Panc1 (cell line): Measurements from ENCODE around the gene EPHA3.

Experiments used
- POLR2AphosphoS5 ChIP-seq: IDR thresholded peaks from 2 replicates; pipeline ENCODE4 v1.6.1; 2012; ENCODE audit warnings: mild to moderate bottlenecking, low read depth, low read length, moderate library complexity
- REST ChIP-seq, 2 experiments: IDR thresholded peaks; 2 replicates each; pipeline ENCODE4 v1.6.1; 2011 to 2012; ENCODE audit warnings: low read depth in 2 of 2, control low read depth in 1 of 2, low read length in 1 of 2, mild to moderate bottlenecking in 1 of 2, moderate library complexity in 1 of 2; ENCODE audit not compliant: insufficient read depth in 1 of 2
- SIN3A ChIP-seq: IDR thresholded peaks from 2 replicates; pipeline ENCODE4 v1.6.1; 2012; ENCODE audit warnings: low read depth, mild to moderate bottlenecking, low read length, moderate library complexity, borderline replicate concordance; ENCODE audit not compliant: insufficient read depth
- TCF7L2 ChIP-seq: IDR thresholded peaks from 2 replicates; pipeline ENCODE4 v1.6.1; 2011; ENCODE audit warnings: mild to moderate bottlenecking, low read depth, low read length, inconsistent platforms
- TF ChIP-seq, protein P1 (sequence below): fragments of 450-650 bp; IDR thresholded peaks from 2 replicates; pipeline ENCODE4 v1.5.1; 2017; ENCODE audit warnings: mild to moderate bottlenecking

DNA sequence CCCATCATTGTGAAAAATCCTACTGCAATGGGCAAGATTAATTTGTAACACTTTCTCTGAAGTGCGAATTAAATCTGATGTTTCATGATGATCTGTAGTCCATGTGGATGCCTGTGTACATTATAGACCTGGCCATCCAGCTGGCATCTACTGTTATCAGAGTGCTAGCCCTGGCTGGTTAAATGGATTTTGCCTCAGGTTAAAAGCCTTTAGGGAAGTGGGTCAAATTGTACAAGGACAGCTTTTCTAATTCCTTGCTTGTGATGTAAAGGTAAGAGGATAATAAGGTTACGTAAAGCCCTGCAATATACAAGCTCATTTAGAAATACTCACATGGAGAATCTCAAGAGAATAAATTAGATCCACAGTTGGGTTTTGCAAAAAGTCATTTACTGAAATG is 138.2 kb downstream of the EPHA3 start:
- TF ChIP-seq, protein P1, sequence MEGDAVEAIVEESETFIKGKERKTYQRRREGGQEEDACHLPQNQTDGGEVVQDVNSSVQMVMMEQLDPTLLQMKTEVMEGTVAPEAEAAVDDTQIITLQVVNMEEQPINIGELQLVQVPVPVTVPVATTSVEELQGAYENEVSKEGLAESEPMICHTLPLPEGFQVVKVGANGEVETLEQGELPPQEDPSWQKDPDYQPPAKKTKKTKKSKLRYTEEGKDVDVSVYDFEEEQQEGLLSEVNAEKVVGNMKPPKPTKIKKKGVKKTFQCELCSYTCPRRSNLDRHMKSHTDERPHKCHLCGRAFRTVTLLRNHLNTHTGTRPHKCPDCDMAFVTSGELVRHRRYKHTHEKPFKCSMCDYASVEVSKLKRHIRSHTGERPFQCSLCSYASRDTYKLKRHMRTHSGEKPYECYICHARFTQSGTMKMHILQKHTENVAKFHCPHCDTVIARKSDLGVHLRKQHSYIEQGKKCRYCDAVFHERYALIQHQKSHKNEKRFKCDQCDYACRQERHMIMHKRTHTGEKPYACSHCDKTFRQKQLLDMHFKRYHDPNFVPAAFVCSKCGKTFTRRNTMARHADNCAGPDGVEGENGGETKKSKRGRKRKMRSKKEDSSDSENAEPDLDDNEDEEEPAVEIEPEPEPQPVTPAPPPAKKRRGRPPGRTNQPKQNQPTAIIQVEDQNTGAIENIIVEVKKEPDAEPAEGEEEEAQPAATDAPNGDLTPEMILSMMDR = no peak
- TF ChIP-seq POLR2AphosphoS5 (no peak), REST (IDR thresholded peaks at IDR 0.05; ENCODE audit: insufficient read depth in 1 of 2, low read depth in 2 of 2, low read length in 1 of 2) (no peak), SIN3A (no peak), TCF7L2 (no peak)
